Neural crest cell (in vitro differentiated cells): Measurements from ENCODE around the gene STIM2. TPM values are rescaled to one million over a fixed set of nuclear protein-coding genes. Genes with fewer than 3 reads are reported as not detected.

Experiments used
- DNase-seq: peaks from one replicate; pipeline ENCODE4 v3.0.0; 2021; ENCODE audit warnings: low read depth, mixed read lengths, low spot score
- H3K27ac Mint-ChIP-seq: one replicate; pipeline ENCODE4 v1.8.0; 2021; ENCODE audit warnings: mild to moderate bottlenecking, mixed read lengths; ENCODE audit not compliant: unreplicated experiment
- H3K27me3 Mint-ChIP-seq: 2 replicates; pipeline ENCODE4 v1.8.0; 2021; ENCODE audit warnings: low read depth, mild to moderate bottlenecking, mixed read lengths
- H3K36me3 Mint-ChIP-seq: 2 replicates; pipeline ENCODE4 v1.8.0; 2021; ENCODE audit warnings: low read depth, mild to moderate bottlenecking, mixed read lengths
- H3K4me1 Mint-ChIP-seq: 2 replicates; pipeline ENCODE4 v1.8.0; 2021; ENCODE audit warnings: mixed read lengths
- H3K4me3 Mint-ChIP-seq: one replicate; pipeline ENCODE4 v1.8.0; 2021; ENCODE audit warnings: mild to moderate bottlenecking, mixed read lengths
- H3K9me3 Mint-ChIP-seq: 2 replicates; pipeline ENCODE4 v1.8.0; 2021; ENCODE audit warnings: mixed read lengths
- total RNA-seq: library from RNA; stranded (reverse); gene quantifications from 2 replicates; pipeline ENCODE4 v1.2.1, GENCODE V29; 2021
- TF ChIP-seq, protein P1 (sequence below): fragments of 200-600 bp; sonication (generic); conservative IDR thresholded peaks from 2 replicates; pipeline ENCODE4 v1.5.0; 2021; ENCODE audit warnings: antibody characterized with exemption, mild to moderate bottlenecking

STIM2 gene
- total RNA-seq, 1 donor from 2014 or later: 30.5 TPM

DNA sequence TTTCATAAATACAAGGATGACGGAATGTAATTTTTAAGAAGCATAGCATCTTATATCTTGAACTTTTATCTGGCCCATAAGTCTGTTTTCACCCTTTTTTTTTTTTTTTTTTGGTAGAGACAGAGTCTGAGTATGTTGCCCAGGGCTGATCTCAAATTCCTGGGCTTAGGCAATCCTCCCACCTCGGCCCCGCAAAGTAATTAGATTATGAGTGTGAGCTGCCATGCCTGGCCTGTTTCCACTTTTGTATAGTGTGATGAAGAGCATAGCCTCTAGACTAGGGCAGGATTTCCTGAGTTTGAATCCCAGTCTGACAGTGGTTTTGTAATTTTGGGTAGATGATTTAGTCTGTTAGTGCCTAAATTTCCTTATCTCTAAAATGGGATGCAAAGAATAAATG is 11.0 kb downstream of the STIM2 start:
- Mint-ChIP-seq H3K27me3 (no peaks in the 10 kb centered on the region), H3K4me3 (no peak overlapping the region), H3K27ac (no peak overlapping the region), H3K36me3 (no peaks in the 10 kb centered on the region), H3K4me1 (peaks cover 35% of the 10 kb centered on the region), H3K9me3 (no peaks in the 10 kb centered on the region)
- no peak for DNase-seq
- TF ChIP-seq, protein P1, sequence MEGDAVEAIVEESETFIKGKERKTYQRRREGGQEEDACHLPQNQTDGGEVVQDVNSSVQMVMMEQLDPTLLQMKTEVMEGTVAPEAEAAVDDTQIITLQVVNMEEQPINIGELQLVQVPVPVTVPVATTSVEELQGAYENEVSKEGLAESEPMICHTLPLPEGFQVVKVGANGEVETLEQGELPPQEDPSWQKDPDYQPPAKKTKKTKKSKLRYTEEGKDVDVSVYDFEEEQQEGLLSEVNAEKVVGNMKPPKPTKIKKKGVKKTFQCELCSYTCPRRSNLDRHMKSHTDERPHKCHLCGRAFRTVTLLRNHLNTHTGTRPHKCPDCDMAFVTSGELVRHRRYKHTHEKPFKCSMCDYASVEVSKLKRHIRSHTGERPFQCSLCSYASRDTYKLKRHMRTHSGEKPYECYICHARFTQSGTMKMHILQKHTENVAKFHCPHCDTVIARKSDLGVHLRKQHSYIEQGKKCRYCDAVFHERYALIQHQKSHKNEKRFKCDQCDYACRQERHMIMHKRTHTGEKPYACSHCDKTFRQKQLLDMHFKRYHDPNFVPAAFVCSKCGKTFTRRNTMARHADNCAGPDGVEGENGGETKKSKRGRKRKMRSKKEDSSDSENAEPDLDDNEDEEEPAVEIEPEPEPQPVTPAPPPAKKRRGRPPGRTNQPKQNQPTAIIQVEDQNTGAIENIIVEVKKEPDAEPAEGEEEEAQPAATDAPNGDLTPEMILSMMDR: no peak

DNA sequence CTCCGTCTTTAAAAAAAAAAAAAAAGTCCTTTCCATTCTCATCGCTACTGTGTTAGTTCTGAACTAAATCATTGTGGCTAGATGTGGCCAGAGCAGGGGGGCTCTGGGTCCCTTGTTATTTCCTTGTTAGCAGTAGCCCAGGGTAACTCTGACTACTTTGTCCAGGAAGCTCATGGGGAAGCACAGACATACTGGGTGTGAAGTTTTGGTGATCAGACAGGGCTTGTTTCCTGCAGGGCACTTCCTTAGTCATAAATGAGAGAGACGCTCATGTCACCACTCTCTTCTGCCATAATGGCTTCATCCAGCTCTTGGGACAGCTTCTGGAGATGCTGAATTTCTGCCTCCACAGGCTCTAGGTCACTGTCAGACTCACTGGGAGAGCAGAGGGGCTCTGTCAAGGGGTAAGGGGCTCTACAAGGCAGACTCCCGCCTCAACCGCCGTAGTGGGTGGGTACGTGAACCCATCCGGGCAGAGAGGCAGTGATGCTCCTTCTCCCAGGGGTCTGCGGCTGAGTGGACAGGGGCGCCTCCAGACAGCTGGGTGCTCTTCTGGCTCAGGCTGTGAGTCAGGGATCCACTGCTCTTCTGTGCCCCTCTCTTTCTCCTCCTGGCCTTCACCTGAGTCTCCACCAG is 12.9 kb downstream of the STIM2 start:
- Mint-ChIP-seq H3K9me3 (peaks cover 3% of the 10 kb centered on the region), H3K36me3 (peaks cover 6% of the 10 kb centered on the region), H3K27ac (no peak overlapping the region), H3K27me3 (no peaks in the 10 kb centered on the region), H3K4me3 (no peak overlapping the region), H3K4me1 (peaks cover 26% of the 10 kb centered on the region)
- TF ChIP-seq, protein P1: no peak
- DNase-seq: no peak

DNA sequence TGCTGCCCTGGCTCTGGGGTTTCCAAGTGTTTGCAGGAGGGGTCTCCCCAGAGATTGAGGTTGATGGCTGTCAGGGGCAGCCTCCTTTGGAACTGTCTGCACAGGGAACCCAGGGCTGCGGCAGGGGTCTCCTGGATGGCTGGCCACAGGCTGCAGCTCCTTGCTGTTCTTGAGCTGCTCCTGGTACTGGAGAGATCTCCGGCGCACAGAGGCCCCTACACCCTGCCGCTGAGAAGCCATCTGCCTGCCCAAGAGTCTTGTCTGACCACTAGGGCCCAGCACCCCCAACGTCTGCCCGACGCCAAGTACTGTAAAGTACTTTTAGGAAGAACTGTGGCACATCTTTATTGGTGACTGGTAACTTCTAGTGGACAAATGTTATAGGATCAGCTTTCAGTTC is 13.5 kb downstream of the STIM2 start:
- TF ChIP-seq, protein P1: no peak
- Mint-ChIP-seq H3K4me1 (peaks cover 22% of the 10 kb centered on the region), H3K27me3 (no peaks in the 10 kb centered on the region), H3K9me3 (peaks cover 5% of the 10 kb centered on the region), H3K36me3 (peaks cover 9% of the 10 kb centered on the region), H3K4me3 (no peak overlapping the region), H3K27ac (no peak overlapping the region)
- no peak for DNase-seq

DNA sequence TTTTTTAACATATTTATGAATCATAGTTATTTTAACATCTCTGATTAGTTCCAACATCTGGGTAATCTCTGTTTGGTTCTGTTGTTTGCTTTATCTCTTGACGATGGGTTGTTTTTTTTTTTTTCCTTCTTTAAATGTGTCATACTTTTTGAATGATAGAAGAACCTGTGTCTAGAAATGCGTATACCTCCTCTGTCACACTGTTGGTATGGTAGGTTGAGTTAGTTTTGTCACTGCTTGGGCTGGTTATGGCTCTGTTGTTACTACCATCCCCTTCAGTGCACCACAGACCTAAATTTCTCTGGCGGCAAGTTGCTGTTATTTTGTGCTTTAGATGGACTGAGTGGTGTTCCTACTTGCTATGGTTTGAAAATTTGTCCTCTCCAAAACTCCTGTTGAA is 16.8 kb downstream of the STIM2 start:
- Mint-ChIP-seq H3K36me3 (peaks cover 12% of the 10 kb centered on the region), H3K27ac (no peak overlapping the region), H3K9me3 (peaks cover 5% of the 10 kb centered on the region), H3K27me3 (no peaks in the 10 kb centered on the region), H3K4me1 (peaks cover 4% of the 10 kb centered on the region), H3K4me3 (no peak overlapping the region)
- TF ChIP-seq, protein P1: no peak
- no peak for DNase-seq

DNA sequence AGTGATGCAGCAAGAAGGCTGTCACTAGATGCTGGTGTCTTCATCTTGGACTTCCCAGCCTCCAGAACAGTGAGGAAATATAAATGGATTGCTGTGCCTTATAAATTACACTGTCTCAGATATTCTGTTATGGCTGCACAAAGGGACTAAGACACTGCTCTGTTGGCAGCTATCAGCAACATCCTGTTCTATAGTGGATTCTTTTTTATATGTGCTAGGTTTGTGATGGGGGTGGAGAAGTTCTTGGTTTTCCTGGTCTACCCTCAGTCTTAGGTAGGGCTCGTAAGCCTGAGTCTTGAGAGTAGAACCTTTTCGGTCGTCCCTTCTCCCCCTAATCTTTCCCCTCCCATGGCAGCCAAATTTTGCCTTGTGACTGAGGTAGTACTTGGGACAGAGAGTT is 17.3 kb downstream of the STIM2 start:
- Mint-ChIP-seq H3K27ac (no peak overlapping the region), H3K27me3 (no peaks in the 10 kb centered on the region), H3K36me3 (peaks cover 12% of the 10 kb centered on the region), H3K4me1 (no peaks in the 10 kb centered on the region), H3K4me3 (no peak overlapping the region), H3K9me3 (peaks cover 5% of the 10 kb centered on the region)
- TF ChIP-seq, protein P1: no peak
- no peak for DNase-seq
